Measurements from ENCODE around the gene LARGE1.

Gene LARGE1

DNA sequence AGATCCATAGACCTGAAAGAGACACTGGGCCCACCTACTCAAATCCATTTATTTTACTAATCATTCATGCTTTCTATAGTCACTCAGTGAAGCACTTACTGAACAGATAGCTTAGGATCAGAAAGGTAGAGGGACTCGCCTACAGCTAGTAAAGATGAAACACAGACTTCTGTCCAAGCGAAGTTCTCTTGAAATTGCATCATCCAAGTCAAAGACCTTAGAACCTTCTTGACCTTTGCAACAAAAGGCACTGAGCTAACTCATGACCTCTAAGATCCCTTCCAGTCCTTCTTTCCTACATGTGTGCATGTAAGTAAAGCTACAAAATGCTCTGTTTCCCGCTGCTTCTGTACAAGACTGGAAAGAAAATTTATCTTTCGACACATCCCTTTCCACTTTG, 377.6 kb downstream of the LARGE1 start:
- Histone ChIP-seq H3K9ac (ENCODE audit: low read length) (no peak overlapping the region), H3K9me3 (ENCODE audit: low read length) (no peaks in the 10 kb centered on the region), H3K4me1 (ENCODE audit: insufficient read depth, low read length) (peaks cover 20% of the 10 kb centered on the region), H3K4me3 (ENCODE audit: low read depth in 1 of 2, low read length in 2 of 2) (no peak overlapping the region), H3K27me3 (ENCODE audit: control insufficient read depth in 1 of 2, insufficient read depth in 2 of 2, low read length in 2 of 2) (no peaks in the 10 kb centered on the region), H3K36me3 (ENCODE audit: insufficient read depth, low read length) (no peaks in the 10 kb centered on the region), H3K27ac (ENCODE audit: low read depth, low read length) (no peak overlapping the region)

DNA sequence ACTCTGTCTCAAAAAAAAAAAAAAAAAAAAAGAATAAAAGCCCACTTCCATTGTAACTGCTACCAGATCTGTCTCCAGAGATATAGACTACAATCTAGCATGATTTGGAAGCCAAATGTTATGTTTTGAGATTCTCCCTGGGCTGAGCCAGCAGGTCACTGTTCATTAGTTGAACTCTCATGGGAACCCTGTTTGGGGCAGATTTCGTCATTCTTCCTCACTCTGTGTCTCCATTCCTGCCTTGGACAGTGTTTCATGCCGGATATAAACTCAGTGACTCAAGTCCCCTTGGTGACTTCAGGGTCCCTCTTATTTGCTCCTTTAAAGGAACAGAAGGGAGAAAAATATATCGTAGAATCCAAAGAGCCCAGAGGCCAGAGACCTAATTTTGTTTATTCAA, 378.1 kb downstream of the LARGE1 start:
- Histone ChIP-seq H3K36me3 (ENCODE audit: insufficient read depth, low read length) (no peaks in the 10 kb centered on the region), H3K9me3 (ENCODE audit: low read length) (no peaks in the 10 kb centered on the region), H3K27ac (ENCODE audit: low read depth, low read length) (no peak overlapping the region), H3K27me3 (ENCODE audit: control insufficient read depth in 1 of 2, insufficient read depth in 2 of 2, low read length in 2 of 2) (no peaks in the 10 kb centered on the region), H3K9ac (ENCODE audit: low read length) (no peak overlapping the region), H3K4me3 (ENCODE audit: low read depth in 1 of 2, low read length in 2 of 2) (no peak overlapping the region), H3K4me1 (ENCODE audit: insufficient read depth, low read length) (peaks cover 20% of the 10 kb centered on the region)

DNA sequence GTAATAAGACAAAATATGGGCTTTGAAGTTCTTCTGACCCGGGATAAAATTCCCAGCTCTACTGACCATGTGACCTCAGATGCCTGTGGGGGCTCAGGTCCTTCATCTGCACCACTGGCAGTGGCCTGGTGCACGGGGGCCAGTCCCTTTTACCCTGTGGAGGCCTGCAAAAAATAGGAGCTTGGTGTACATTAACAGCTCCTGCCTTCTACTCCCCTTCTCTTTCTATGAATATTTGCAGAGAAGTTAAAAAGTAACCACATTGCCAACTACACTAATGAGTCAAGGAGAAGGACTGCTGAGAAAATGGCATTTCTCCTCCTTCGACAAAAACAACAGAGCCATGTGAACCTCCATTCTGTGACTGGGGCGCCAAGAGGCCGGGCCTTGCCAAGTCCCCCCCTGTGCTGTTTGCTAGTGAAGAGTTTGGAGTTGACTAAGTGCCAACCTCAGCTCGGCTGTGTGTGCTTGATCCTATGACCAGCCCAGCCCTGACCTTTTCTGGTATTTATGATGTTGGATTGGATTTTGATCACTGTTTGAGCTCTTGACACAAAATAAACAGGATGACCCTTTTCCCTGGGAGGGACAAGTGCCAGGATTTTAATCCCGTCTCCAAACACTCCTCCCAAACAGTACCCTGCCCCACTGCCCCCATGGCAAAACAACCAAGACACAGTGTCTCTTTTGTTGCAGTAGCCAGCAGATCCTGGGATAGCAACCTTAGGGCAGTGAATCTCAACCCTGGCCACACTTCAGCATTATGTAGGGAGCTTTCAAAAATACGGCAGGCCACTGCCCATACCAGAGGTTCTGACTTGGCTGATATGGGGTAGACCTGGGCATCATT, 380.1 kb downstream of the LARGE1 start:
- Histone ChIP-seq H3K4me3 (ENCODE audit: low read depth in 1 of 2, low read length in 2 of 2) (no peak overlapping the region), H3K27ac (ENCODE audit: low read depth, low read length) (no peak overlapping the region), H3K36me3 (ENCODE audit: insufficient read depth, low read length) (no peaks in the 10 kb centered on the region), H3K4me1 (ENCODE audit: insufficient read depth, low read length) (peaks cover 20% of the 10 kb centered on the region), H3K9me3 (ENCODE audit: low read length) (no peaks in the 10 kb centered on the region), H3K27me3 (ENCODE audit: control insufficient read depth in 1 of 2, insufficient read depth in 2 of 2, low read length in 2 of 2) (no peaks in the 10 kb centered on the region), H3K9ac (ENCODE audit: low read length) (no peak overlapping the region)

DNA sequence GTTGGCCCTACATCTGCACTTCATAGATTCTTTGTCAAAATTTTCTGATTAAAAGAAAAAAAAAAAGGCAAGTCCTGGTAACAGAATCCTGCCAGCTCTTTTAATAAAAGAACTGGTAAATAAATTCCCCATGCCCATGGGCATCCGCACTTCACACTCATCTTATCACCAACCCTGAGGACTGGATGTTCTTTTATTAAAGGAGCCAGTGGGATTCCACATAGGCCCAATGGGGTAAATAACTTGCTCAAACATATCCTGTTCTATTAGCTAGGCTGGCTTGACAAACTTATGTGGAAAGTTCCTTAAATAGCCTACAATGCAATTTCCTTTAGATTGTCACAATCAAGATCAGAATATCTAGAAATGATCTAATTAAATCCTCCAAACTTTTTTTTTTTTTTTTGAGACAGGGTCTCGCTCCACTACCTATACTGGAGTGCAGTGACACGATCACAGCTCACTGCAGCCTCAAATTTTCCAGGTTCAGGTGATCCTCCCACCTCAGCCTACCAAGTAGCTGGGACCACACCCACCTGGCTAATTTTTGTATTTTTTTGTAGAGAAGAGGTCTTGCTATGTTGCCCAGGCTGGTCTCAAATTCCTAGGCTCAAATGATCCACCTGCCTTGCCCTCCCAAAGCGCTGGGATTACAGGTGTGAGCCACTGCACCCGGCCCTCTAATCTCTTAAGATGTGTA, 380.9 kb downstream of the LARGE1 start:
- Histone ChIP-seq H3K4me3 (ENCODE audit: low read depth in 1 of 2, low read length in 2 of 2) (no peak overlapping the region), H3K9me3 (ENCODE audit: low read length) (no peaks in the 10 kb centered on the region), H3K9ac (ENCODE audit: low read length) (no peak overlapping the region), H3K4me1 (ENCODE audit: insufficient read depth, low read length) (peaks cover 20% of the 10 kb centered on the region), H3K27ac (ENCODE audit: low read depth, low read length) (no peak overlapping the region), H3K27me3 (ENCODE audit: control insufficient read depth in 1 of 2, insufficient read depth in 2 of 2, low read length in 2 of 2) (no peaks in the 10 kb centered on the region), H3K36me3 (ENCODE audit: insufficient read depth, low read length) (no peaks in the 10 kb centered on the region)

DNA sequence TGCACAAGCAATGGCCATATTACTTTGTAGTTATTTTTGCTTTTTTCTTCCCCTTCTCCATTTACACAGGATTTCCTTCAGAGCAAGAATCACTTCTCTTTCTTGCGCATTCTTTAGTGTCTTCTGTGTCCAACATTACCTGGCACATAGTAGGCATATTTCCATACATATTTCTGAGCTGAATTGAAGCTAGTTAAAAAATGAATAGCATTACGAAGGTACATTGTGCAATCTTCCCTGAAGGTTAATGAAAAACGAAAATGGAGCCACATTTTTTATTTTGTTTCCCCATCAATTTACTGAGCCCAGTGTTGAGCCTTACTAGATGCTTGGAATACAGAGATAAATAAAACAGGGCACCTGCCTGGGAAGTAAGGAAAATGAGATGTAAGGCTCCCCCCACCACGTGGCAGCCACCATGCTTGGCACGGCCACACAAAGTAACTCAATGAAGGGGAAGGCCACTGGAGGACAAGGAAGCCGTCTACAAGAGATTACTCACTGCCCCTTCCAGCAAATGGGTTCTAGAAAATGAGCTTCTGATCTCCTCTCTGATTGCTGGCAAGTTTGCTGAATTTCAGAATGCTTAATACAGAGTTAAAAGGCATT, 381.9 kb downstream of the LARGE1 start:
- no peaks in the 10 kb centered on the region for H3K36me3 ChIP-seq (ENCODE audit: insufficient read depth, low read length)
- H3K4me1 ChIP-seq (ENCODE audit: insufficient read depth, low read length) = peaks cover 14% of the 10 kb centered on the region
- H3K27ac ChIP-seq (ENCODE audit: low read depth, low read length) = no peak overlapping the region
- no peaks in the 10 kb centered on the region for H3K9me3 ChIP-seq (ENCODE audit: low read length)
- H3K27me3 ChIP-seq (ENCODE audit: control insufficient read depth in 1 of 2, insufficient read depth in 2 of 2, low read length in 2 of 2) = no peaks in the 10 kb centered on the region
- no peak overlapping the region for H3K9ac ChIP-seq (ENCODE audit: low read length)
- H3K4me3 ChIP-seq (ENCODE audit: low read depth in 1 of 2, low read length in 2 of 2) = no peak overlapping the region

DNA sequence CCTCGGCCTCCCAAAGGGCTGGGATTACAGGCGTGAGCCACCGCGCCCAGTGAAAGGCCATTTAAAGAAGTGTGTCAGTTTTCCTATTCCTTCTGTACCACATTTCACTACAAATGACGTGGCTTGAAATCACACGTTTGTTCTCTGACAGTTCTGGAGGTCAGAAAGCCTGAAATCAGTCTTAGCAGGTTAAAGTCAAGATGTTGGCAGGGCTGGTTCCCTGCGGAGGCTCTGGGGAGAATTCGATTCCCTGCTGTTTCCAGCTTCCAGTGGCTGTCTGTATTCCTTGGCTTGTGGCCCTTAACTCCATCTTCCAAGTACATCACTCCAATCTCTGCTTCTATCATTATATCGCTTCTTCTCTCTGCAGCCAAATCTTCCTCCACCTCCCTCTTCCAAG, 383.2 kb downstream of the LARGE1 start:
- H3K4me1 ChIP-seq (ENCODE audit: insufficient read depth, low read length) = peaks cover 14% of the 10 kb centered on the region

DNA sequence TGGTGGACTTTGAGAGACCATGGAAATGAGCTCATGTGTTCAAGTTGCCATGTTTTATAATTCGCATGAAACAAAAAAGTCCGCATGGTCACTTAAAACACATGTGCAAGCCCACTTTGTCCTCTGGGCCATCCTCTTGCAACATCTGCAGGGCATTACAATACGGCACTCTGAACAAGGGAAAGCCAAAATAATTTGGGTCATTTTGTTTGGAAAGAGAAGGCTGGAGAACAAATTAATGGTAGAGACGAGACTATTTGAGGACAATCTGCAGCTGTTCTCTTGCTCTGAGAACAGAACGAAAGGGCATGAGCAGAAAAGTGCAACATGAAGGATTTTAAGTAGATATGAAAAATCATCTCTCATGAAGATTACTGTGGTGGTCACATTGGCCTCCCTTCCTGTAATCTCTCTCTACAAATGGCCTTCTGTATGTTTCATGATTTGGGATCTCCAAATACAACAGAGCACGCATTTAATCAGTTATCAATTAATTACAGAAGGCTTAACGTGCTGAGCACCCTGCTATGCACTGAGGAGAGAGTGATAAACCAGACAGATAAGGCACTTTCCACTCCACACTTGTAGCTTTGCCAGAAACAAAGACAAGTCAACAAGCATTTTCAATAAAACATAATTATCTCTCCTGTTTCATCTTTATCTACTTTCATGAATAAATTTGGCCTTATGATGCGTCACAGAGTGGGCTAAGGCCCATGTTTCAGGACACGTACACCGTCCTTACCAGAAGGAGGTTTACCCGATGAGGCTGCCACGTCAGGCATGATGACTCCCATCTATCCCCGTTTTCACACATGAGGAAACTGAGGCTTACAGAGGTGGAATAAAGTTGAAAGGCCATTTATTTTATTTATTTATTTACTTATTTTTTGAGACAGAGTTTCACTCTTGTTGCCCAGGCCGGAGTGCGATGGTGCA, 384.1 kb downstream of the LARGE1 start:
- Histone ChIP-seq H3K27me3 (ENCODE audit: control insufficient read depth in 1 of 2, insufficient read depth in 2 of 2, low read length in 2 of 2) (no peaks in the 10 kb centered on the region), H3K4me3 (ENCODE audit: low read depth in 1 of 2, low read length in 2 of 2) (no peak overlapping the region), H3K9ac (ENCODE audit: low read length) (no peak overlapping the region), H3K4me1 (ENCODE audit: insufficient read depth, low read length) (peaks cover 14% of the 10 kb centered on the region), H3K9me3 (ENCODE audit: low read length) (no peaks in the 10 kb centered on the region), H3K36me3 (ENCODE audit: insufficient read depth, low read length) (no peaks in the 10 kb centered on the region), H3K27ac (ENCODE audit: low read depth, low read length) (no peak overlapping the region)

More for the DNA sequence above, 383.2 kb downstream of the LARGE1 start:
- Histone ChIP-seq H3K4me3 (ENCODE audit: low read depth in 1 of 2, low read length in 2 of 2) (no peak overlapping the region), H3K36me3 (ENCODE audit: insufficient read depth, low read length) (no peaks in the 10 kb centered on the region), H3K27me3 (ENCODE audit: control insufficient read depth in 1 of 2, insufficient read depth in 2 of 2, low read length in 2 of 2) (no peaks in the 10 kb centered on the region), H3K9ac (ENCODE audit: low read length) (no peak overlapping the region), H3K9me3 (ENCODE audit: low read length) (no peaks in the 10 kb centered on the region), H3K27ac (ENCODE audit: low read depth, low read length) (no peak overlapping the region)

DNA sequence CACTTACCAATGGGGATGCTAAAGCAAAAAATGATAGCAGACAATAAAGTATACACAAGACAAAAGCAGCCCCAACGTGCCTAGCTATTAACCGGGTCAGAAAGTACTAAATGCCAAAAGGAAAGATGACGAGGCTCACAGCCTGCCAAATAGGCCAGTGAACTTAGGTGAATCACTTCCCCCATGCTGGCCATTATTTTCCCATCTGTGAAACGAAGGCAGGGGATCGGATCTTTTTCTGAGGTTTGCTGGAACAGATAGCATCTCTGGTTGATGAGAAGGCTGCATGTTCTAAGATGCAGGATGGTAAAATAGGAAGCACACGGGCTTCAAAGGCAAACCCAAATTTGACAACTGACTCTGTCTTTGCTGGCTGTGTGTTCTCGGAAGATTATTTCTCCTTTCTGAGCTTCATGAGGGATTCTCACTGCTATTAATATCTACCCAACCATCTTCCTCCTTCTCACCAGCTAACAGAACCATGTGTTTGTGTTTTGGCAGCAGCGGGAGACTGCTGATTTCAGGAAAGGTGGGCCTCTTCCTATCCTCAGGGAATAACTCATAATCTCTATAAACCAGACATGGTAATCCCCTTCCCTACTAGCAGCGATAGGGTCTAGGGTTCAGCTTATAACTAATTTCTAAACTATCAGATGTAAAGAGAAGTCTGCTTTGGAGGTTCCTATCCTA, 390.7 kb downstream of the LARGE1 start:
- no peak overlapping the region for H3K27ac ChIP-seq (ENCODE audit: low read depth, low read length)
- no peaks in the 10 kb centered on the region for H3K9me3 ChIP-seq (ENCODE audit: low read length)

DNA sequence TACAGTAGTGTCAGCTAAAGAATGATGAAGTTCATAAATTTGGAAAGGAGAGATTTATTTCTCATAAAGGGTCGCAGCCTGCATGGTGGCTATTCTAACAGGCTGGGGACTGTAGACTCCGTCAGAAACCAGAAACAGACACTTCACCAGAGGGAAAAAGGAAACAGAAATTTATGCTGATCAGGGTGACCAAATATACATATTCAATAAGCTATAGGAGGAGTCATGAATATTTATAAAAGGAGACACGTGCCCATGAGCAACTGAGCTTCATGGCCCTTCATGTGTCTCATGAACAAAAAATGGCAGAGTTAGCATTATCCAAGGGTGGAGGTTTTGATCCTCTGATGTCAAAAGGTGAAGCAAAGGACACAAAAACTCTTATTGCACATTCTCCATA, 392.1 kb downstream of the LARGE1 start:
- Histone ChIP-seq H3K27me3 (ENCODE audit: control insufficient read depth in 1 of 2, insufficient read depth in 2 of 2, low read length in 2 of 2) (no peaks in the 10 kb centered on the region), H3K9me3 (ENCODE audit: low read length) (no peaks in the 10 kb centered on the region), H3K27ac (ENCODE audit: low read depth, low read length) (no peak overlapping the region), H3K36me3 (ENCODE audit: insufficient read depth, low read length) (no peaks in the 10 kb centered on the region), H3K4me1 (ENCODE audit: insufficient read depth, low read length) (peaks cover 13% of the 10 kb centered on the region), H3K9ac (ENCODE audit: low read length) (no peak overlapping the region), H3K4me3 (ENCODE audit: low read depth in 1 of 2, low read length in 2 of 2) (no peak overlapping the region)

More for the DNA sequence above, 390.7 kb downstream of the LARGE1 start:
- Histone ChIP-seq H3K36me3 (ENCODE audit: insufficient read depth, low read length) (no peaks in the 10 kb centered on the region), H3K4me3 (ENCODE audit: low read depth in 1 of 2, low read length in 2 of 2) (no peak overlapping the region), H3K4me1 (ENCODE audit: insufficient read depth, low read length) (peaks cover 12% of the 10 kb centered on the region), H3K27me3 (ENCODE audit: control insufficient read depth in 1 of 2, insufficient read depth in 2 of 2, low read length in 2 of 2) (no peaks in the 10 kb centered on the region), H3K9ac (ENCODE audit: low read length) (no peak overlapping the region)

DNA sequence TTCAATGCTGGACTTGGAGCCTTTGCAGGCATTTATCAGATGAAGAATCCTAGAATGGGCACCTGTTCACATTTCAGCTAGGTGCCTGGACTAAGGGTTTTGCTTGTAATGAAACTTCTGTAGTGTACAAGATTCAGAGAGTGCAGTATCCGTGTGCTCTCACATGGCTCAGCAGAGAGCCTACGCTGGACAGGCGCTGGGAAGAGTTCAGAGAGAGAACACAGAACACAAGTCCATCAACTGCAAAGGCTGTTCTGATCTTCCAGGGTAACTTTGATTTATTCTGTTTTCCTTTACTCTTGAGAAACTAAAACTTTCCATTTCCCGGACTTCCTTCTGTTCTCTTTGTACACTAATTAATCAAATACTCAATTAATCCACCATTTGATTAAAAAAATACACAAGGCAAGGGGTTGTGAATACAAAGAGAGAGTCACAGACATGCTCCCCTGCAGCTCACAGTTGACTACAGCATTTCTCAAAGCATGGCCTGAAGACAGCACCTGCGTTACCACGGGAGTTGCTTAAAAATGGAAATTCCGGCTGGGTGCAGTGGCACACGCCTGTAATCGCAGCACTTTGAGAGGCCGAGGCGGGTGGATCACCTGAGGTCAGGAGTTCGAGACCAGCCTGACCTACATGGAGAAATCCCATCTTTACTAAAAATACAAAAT, 393.7 kb downstream of the LARGE1 start:
- no peak overlapping the region for H3K4me3 ChIP-seq (ENCODE audit: low read depth in 1 of 2, low read length in 2 of 2)
- H3K36me3 ChIP-seq (ENCODE audit: insufficient read depth, low read length) = no peaks in the 10 kb centered on the region
- no peak overlapping the region for H3K9ac ChIP-seq (ENCODE audit: low read length)
- H3K4me1 ChIP-seq (ENCODE audit: insufficient read depth, low read length) = peaks cover 13% of the 10 kb centered on the region
- H3K27me3 ChIP-seq (ENCODE audit: control insufficient read depth in 1 of 2, insufficient read depth in 2 of 2, low read length in 2 of 2) = no peaks in the 10 kb centered on the region
- H3K9me3 ChIP-seq (ENCODE audit: low read length) = no peaks in the 10 kb centered on the region
- H3K27ac ChIP-seq (ENCODE audit: low read depth, low read length) = no peak overlapping the region
